Hematopoietic multipotent progenitor cell treated with erythropoietin and hydrocortisone succinate and interleukin-3 and kit ligand, for 8 days (in vitro differentiated cells): ENCODE data around the gene BEST1.
"Not testable (repeated sequence)": the region's sequence is repeated elsewhere in the genome, so short reads cannot be mapped to it uniquely, and the experiment has no call there.

ENCODE experiments used
- DNase-seq: peaks from one replicate; pipeline ENCODE4 v3.0.0-alpha.2; 2015

Gene BEST1

GRCh38 chr11:61980783-61981541 lies 30.8 kb downstream of the BEST1 start:
- no peak for DNase-seq

DNA sequence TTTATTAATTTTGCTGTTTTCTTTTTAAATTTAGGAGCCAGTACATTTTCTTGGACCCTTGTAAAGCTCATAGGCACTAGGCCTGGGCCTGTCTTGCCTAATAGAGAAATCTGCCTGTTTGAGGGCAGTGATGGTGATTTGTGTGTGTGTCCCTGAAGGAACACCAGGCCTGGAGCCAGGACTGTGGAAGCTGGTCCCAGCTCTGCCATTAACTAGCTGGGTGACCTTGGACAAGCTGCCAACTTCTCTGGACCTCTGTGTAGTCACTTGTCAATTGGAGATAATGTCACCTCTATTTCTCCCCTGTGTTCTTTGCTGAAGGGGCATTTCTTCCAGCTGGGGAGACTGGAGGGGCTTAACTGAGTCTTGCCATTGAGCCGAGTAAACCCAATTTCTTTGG lies 33.3 kb downstream of the BEST1 start:
- no peak for DNase-seq

GRCh38 chr11:61985869-61986268 lies 35.7 kb downstream of the BEST1 start:
- no peak for DNase-seq

DNA sequence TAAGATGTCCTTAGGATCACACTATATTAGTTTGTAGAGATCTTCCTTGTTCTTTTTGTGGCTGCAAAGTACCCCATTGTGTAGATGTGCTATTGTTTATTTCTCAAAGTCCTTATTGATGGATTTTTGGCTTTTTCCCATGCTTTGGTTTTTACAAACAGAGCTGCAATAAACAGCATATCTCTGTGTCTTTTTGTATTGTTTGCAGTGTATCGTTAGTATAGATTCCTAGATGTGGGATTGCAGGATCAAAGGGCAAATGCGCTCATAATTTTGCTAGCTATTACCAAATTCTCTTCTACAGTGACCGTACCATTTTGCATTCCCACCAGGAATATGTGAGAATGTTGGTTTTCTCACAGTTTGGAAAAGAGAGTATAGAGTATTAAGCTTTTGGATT lies 44.8 kb downstream of the BEST1 start:
- DNase-seq: no peak

DNA sequence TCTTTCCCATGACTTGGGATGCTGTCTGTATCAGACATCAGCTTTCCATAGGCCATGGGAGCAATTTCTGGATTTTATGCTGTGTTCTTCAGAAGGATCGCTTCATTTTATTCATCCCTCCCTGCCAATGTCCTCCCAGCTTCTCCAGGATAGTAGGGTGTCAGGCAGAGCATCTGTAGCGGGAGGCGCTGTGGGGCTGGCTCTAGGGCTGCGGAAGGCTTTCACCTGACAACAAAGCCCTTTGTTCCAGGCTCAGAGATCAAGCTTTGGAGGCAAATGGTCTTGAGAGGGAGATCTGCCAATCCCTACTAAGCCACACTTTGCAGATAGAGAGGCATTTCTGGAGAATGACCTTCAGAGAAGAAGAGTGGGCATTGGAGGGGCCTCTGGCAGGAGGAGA lies 46.8 kb downstream of the BEST1 start:
- DNase-seq: no peak

DNA sequence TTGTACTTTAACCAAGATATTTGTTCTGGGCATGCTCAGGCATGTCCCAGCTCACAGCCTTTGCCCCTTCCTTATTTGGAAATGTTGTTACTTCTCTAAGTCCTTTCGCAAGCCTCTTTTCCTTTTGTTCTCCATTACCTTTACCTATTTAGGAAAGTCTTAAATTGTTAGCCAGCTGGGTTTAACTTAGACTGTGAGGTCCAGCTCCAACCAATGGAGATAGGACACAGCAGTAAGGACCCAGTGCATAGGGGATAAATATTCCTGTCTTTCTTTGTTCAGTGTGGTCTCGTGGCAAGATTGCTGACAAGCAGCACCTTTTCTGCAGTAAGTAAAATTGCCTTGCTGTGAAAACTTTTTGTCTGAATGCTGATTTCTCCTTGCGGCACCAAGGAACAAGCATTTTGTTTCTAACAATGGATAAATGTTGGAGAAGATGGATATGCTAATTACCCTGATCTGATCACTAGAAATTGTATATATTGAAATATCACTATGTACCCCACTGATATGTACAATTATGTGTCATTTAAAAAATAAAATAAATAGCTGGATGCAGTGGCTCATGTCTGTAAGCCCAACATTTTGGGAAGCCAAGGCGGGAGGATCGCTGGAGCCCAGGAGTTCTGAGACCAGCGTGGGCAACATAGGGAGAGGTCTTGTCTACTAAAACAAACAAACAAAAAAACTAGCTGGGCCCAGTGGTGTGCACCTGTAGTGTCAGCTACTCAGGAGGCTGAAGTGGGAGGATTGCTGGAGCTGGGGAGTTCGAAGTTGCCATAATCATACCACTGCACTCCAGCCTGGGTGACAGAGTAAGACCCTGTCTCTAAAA lies 49.2 kb downstream of the BEST1 start:
- no peak for DNase-seq

DNA sequence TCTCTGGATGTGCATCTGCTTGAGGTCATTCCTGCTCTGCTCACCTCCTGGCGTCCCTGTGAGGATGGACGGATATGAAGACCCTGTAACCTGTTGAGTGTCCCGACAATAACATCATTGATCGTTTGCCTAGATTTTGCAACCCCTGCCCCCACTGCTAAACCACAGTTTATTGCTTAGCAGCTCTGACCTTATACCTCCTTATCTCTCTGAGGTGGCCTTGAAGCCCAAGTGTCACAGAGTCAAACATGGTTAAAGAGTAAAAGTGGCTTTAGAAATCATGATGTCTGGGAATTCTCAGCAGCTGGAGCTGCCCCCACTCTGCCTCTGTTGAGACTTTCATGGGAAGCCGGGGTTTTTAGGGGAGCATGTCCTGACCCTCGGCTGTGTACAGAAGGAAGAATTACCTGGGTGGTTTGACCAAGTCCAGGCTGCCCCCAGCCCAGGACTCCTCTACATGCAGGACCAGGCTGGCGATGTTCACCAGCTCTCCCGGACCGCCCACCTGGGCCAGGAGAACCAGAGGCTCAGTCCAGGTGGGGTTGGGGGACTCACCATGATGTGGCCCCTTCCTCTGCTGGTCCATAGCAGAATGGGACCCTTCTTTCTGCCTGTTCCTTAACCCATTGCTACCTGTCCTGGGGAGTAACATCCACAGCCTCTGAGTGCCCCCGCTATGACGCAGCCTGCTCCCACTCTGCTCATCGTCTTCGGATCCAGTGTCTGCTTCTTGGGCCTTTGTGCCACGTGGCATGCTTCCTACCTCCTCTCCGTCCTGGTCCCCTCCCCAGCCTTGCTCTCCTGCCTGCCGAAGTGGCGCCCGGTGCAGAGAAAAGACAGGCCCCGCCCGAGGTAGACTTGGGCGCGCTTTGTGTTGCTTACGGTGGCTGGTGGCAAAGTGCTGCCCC lies 50.6 kb downstream of the BEST1 start:
- no peak for DNase-seq

- DNase-seq: peak; percentile 40
Observed at GRCh38 chr11:62001450-62002191, 51.5 kb downstream of the BEST1 start.

DNA sequence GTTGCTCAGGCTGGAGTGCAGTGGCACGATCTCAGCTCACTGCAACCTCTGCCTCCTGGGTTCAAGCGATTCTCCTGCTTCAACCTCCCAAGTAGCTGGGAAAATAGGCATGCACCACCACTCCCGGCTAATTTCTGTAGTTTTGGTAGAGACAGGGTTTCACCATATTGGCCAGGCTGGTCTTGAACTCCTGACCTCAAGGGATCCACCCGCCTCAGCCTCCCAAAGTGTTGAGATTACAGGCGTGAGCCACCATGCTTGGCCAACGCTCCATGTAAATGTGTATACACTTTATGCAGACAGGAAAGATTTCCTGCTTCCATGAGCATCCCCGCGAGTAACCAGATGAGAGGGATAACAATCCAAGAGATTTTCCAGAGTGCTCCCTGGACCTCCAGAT lies 52.1 kb downstream of the BEST1 start:
- not testable (repeated sequence) for DNase-seq

GRCh38 chr11:62004473-62004872 lies 54.3 kb downstream of the BEST1 start:
- DNase-seq: no peak

DNA sequence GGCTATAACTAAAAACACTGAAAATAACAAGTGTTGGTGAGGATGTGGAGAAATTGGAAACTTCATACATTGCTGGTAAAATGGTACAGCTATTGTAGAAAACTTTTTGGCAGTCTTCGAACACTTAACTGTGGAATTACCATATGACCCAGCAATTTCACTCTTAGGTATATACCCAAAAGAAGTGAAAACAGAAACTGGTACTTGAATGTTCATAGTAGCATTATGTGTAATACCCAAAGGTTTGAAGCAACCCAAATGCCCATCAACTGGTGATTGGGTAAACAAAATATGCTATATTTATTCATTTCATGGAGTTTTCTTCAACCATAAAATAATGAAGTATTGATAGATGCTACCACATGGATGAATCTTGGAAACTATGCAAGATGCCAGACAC lies 58.0 kb downstream of the BEST1 start:
- no peak for DNase-seq

DNA sequence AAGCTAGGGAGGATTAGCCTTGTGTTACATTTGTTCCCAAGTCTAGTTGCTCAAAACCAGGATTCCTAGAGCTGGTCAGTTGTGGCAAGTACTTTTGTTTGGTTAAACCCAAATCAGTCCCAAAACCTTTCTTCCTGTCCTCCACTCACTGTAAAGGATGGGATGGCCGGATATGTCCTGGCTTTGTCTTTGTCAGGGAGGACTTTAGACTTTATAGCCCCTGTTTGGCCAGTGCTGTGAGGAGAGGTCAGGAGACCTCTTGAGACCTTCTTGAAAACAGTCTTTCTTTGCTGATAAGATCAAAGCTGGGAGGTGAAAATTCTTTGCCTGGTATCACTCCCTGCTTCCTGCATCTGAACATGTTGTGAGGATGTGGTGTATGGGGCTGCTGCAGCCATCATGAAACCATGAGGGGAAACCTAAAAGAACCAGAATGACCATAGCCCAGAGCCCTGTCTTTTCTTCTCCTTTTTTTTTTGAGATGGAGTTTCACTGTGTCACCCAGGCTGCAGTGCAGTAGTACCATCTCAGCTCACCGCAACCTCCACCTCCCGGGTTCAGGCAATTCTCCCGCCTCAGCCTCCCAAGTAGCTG lies 60.9 kb downstream of the BEST1 start:
- DNase-seq: no peak

GRCh38 chr11:62011881-62012280 lies 61.7 kb downstream of the BEST1 start:
- no peak for DNase-seq

DNA sequence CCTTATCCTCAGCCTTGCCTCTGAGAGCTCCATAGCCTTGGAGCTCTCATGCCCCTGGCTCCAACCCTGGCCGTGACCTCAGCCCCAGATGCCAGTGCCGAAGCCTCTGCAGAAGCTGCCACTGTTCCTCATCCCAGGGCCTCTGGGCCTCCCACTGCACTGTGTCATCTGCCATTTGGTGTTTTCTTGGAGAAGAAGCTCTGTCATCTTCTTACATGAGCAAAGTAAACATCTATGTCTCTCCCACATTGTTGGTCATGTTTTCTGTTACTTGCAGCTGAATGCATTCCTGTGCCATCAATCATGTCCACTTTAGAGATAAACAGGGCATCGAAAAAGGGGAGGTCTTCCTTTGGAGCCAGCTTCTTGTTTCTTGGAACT lies 62.3 kb downstream of the BEST1 start:
- no peak for DNase-seq

DNA sequence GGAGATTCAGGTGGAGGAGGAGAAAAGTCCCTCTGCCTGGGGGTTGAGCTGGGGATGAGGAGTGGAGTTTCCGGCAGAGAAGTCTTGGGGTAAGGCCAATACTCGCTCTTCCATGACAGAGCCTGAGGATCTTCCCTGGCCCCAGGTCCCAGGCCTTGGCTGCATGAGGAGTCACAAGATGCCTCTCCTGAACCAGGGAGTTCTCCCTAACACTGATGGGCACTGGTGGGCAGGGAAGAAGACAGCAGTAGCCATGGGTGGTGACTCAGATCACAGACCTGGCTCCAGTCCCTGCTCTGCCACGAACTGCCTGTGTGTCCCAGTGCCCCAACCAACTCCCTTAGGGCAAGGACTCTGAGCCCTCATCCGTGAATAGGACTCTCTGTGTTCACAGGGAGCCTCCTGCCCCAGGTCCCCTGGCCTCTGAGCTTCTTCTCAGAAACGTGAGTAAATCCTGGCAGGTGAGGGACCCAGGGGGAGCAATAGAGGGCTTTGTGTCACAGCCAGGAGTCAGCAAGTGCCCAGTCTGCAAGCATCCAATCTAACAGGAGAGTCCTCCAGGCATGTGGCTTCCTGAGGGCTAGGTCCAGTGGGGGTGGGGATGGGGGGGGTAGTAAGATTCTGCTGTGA lies 62.8 kb downstream of the BEST1 start:
- DNase-seq: no peak
